Chondrocyte (in vitro differentiated cells): ENCODE measurements around the gene AGBL4. TPM values are rescaled to one million over a fixed set of nuclear protein-coding genes. Genes with fewer than 3 reads are reported as not detected.

ENCODE experiments used
- DNase-seq: peaks from one replicate; pipeline ENCODE4 v3.0.0; 2021; ENCODE audit warnings: mixed read lengths, low spot score
- H3K27ac Mint-ChIP-seq: one replicate; pipeline ENCODE4 v1.8.0; 2021; ENCODE audit warnings: mild to moderate bottlenecking, moderate library complexity, mixed read lengths; ENCODE audit not compliant: unreplicated experiment
- H3K27me3 Mint-ChIP-seq: 2 replicates; pipeline ENCODE4 v1.8.0; 2021; ENCODE audit warnings: low read depth, mixed read lengths
- H3K36me3 Mint-ChIP-seq: 2 replicates; pipeline ENCODE4 v1.8.0; 2021; ENCODE audit warnings: low read depth, mixed read lengths
- H3K4me1 Mint-ChIP-seq: 2 replicates; pipeline ENCODE4 v1.8.0; 2021; ENCODE audit warnings: low read depth, mild to moderate bottlenecking, mixed read lengths
- H3K4me3 Mint-ChIP-seq: one replicate; pipeline ENCODE4 v1.8.0; 2021; ENCODE audit warnings: mild to moderate bottlenecking, moderate library complexity, mixed read lengths; ENCODE audit not compliant: unreplicated experiment
- H3K9me3 Mint-ChIP-seq: 2 replicates; pipeline ENCODE4 v1.8.0; 2021; ENCODE audit warnings: low read depth, mixed read lengths
- CTCF ChIP-seq: fragments of 200-600 bp; sonication (generic); IDR thresholded peaks from 2 replicates; pipeline ENCODE4 v1.5.0; 2021; ENCODE audit warnings: antibody characterized with exemption, mild to moderate bottlenecking, moderate library complexity
- total RNA-seq: library from RNA; stranded (reverse); gene quantifications from 3 replicates; pipeline ENCODE4 v1.2.1, GENCODE V29; 2021

Gene AGBL4
- total RNA-seq, 1 donor from 2014 or later = not detected

GRCh38 chr1:49346767-49347349, 676.9 kb downstream of the AGBL4 start:
- H3K36me3 Mint-ChIP-seq = no peaks in the 10 kb centered on the region
- H3K27me3 Mint-ChIP-seq = no peaks in the 10 kb centered on the region
- TF ChIP-seq CTCF = no peak
- H3K9me3 Mint-ChIP-seq = peaks cover 33% of the 10 kb centered on the region
- no peaks in the 10 kb centered on the region for H3K4me1 Mint-ChIP-seq
- no peak overlapping the region for H3K27ac Mint-ChIP-seq
- no peak overlapping the region for H3K4me3 Mint-ChIP-seq
- DNase-seq = no peak

- no peaks in the 10 kb centered on the region for H3K36me3 Mint-ChIP-seq
- H3K9me3 Mint-ChIP-seq = peaks cover 45% of the 10 kb centered on the region
- no peak overlapping the region for H3K27ac Mint-ChIP-seq
- no peak overlapping the region for H3K4me3 Mint-ChIP-seq
- no peaks in the 10 kb centered on the region for H3K27me3 Mint-ChIP-seq
- no peak for DNase-seq
- TF ChIP-seq CTCF = no peak
- H3K4me1 Mint-ChIP-seq = no peaks in the 10 kb centered on the region
These were observed 683.2 kb downstream of the AGBL4 start for GRCh38 chr1:49340576-49340975.

- Mint-ChIP-seq H3K27ac (no peak overlapping the region), H3K27me3 (no peaks in the 10 kb centered on the region), H3K36me3 (no peaks in the 10 kb centered on the region), H3K9me3 (peaks cover 46% of the 10 kb centered on the region), H3K4me3 (no peak overlapping the region), H3K4me1 (no peaks in the 10 kb centered on the region)
- DNase-seq = no peak
- no peak for TF ChIP-seq CTCF
These were observed 684.7 kb downstream of the AGBL4 start for GRCh38 chr1:49339043-49339442.

- no peak overlapping the region for H3K27ac Mint-ChIP-seq
- peaks cover 50% of the 10 kb centered on the region for H3K9me3 Mint-ChIP-seq
- H3K27me3 Mint-ChIP-seq = no peaks in the 10 kb centered on the region
- TF ChIP-seq CTCF = no peak
- H3K4me1 Mint-ChIP-seq = no peaks in the 10 kb centered on the region
- no peaks in the 10 kb centered on the region for H3K36me3 Mint-ChIP-seq
- no peak for DNase-seq
- H3K4me3 Mint-ChIP-seq = no peak overlapping the region
These were observed 686.5 kb downstream of the AGBL4 start for GRCh38 chr1:49337251-49337650.

- Mint-ChIP-seq H3K4me1 (no peaks in the 10 kb centered on the region), H3K27ac (no peak overlapping the region), H3K27me3 (no peaks in the 10 kb centered on the region), H3K4me3 (no peak overlapping the region), H3K9me3 (peaks cover 39% of the 10 kb centered on the region), H3K36me3 (no peaks in the 10 kb centered on the region)
- no peak for DNase-seq
- no peak for TF ChIP-seq CTCF
These were observed 689.8 kb downstream of the AGBL4 start for GRCh38 chr1:49333906-49334305.
